ENCODE measurements around the gene TREML4.

TREML4 gene

DNA sequence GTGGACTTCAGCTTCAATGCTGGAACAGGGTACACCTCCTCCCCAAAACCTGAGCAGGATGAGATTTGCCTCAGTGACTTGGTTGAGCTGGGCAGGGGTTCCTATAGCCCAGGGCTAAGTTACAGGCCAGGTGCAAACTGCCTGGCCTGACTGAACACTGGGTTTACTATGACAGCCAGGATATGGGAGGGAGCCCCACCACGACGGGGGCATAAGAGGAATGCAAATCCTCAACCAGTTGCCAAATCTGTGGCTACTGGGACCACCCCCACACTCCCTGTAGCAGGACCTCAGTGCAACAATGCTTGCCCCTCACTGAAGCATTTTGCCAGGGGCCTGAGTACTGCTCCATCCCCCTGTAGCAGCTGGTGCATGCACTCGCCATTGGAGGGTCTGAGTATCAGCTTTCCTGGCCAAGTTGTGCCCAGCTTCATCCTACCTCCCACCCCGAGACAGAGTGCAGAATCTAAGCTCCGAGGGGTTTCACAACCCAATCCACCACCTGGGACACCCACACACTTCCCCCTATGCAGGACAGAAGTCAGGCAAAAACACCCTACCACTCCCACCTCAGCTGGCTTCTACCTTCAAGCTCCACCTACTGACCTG, 27.6 kb downstream of the TREML4 start:
- DNase-seq, result no peak

DNA sequence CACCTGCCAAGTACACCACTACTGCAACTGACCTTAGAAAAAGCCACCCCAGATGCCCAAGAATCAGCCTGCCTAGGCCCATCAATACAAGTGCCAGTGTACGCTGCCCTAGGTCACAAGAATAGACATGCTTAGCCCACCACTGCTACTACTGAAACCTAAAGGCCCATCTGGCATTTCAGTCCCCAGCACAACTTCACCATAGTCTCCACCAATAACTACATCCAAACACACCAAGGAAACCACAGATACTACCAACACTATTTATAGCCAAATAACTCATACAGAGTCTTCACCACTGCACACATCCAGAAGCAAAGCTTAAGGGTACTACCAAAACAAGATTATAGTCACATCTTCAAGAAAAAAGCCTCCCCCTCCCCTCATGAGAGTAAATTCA, 28.2 kb downstream of the TREML4 start:
- no peak for DNase-seq

DNA sequence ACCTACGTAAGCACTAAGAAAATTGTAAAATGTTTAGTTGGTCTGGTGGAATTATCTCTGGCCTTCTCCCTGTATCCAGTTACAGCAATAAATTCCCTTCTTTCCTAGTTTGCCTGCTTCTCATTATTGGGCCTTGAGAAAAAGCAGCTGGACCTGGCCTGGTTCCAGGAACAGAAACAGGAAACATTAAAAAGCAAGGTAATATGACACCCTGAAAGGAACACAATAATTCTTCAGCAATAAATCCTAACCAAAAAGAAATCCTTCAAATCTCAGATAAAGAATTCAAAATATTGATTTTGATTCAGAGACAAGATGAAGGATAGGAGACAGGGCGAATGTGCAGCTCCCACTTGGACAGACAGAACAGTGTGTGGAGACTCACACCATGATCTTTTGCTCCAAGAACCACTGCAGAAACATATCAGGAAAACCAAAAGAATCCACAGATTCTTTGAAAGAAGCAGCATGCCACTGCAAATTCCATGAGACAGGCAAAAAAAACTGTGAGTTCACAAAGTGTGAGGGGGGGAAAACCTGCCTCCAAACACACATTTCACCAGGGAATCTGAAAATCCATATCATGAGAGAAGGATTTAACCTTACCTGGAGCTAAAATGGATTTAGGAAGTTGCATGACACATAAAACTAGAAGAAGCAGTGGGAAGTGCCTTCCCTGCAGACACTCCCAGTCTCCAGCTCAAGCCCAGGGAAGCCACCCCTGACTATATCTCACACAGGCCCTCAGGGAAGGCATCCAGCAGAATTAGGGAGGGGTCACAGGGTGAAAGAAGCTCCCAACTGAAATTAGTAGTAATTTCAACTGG, 29.4 kb downstream of the TREML4 start:
- peak; percentile 15 for DNase-seq

DNA sequence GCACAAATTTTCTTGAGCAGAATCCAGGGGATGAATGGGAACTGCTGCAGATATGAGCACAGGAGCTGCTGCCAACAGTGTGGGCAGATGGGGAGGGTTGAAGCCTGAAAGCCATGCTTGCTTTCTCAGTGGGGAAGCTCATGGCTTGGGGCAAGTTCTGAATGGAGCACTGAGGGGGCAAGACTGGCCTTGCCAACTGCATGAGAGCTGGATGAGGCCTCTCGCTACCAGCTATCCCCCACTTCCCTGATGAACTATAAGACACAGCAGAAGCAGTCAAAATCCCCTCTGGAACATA, 30.0 kb downstream of the TREML4 start:
- no peak for DNase-seq

DNA sequence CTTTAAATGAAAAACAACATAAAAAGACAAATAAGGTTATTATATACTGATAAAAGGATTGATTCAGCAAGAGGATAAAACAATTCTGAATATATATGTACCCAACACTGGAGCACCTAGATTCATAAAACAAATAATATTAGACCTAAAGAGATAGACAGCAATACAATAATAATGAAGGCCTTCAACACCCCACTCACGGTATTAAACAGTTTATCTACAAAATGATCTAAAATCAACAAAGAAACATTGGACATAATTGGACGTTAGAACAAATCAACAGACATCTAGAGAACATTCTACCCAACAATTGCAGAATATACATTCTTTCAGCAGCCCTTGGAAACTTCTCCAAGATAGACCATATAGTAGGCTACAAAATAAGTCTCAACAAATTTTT, 34.3 kb downstream of the TREML4 start:
- no peak for DNase-seq

DNA sequence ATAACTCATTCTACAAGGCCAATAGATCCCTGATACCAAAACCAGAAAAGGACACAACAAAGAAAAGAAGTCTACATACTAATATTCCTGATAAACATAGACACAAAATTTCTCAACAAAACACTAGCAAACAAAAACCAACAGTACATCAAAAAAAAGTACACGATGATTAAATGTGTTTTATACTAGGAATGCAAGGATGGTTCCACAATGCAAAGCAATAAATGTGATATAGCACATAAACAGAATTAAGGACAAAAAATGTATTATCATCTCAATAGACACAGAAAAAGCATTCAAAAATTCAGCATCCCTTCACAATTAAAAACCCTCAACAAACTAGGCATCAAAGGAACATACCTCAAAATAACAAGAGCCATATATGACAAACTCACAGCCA, 35.1 kb downstream of the TREML4 start:
- no peak for DNase-seq

DNA sequence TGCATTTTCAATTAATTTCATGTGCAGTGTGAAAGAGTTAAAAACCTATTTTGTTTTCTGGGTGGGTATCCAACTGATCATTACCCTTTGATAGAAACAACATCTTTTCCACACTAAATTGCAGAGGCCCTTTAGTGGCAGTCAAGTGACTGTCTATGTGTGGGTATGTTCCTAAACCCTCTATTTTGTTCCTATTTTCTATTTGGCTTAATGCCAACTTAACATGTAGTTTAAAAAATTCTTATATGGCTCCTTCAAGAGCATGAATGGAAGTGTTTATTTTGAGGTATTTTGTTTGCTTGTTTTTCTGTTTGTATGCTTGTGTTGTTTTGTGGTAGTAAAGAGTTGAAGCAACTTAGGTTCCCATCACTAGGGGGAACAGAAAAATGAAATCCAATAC, 38.4 kb downstream of the TREML4 start:
- no peak for DNase-seq

DNA sequence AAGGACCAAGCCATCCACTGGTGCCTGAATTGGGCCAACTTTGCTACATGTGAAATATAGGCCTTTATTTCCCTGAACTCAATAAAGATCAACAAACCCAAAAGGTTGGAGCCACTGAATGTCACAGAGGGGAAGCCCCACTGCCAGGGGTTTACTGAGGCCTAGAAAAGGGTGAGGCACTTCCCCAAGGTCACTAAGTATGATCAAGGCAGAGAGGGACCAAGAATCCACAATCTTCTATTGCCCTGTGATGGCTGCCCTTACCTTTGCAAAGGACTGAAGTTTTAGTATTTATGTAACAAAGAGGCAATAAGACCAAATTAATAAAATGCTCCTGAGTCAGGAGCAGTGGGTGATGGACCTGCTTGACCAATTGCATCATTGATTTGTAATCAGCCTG, 40.3 kb downstream of the TREML4 start:
- no peak for DNase-seq

DNA sequence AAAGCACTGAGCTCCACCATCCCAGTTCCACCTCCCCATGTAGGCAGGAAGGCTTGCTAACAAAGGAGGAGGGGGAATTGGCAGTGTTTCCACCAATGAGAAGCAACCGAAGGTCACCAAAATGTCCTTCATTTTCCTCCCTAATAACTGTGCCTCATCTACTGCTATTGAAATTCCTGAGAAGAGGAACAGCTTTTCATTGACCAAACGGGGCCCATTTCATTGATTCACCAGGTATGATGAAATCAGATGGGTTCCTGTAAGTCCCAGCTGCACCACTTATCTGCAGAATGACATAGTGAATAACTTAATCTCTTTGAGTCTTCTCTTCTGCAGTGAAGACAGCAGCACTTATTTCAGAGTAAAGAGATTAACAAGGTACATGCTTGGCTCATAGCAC, 41.0 kb downstream of the TREML4 start:
- DNase-seq, result no peak

DNA sequence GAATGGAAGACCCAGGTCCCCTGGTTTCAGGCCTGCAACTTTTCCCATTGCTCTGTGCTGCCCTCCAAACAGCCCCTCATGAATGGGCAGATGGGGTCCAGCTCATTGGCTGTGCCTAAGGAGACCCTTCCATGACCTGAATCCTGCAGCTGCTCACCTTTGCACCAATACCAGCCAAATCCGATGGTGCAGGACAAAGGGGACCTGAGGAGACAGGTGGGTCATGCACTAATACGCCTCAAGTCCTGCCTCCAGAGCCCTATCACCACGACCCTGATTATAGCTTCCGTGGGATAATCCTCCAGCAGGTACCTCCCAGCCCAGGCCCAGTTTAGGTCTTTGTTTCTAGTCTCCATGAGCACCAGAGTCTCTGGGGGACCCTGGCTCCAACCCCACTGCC, 41.6 kb downstream of the TREML4 start:
- DNase-seq, result no peak

DNA sequence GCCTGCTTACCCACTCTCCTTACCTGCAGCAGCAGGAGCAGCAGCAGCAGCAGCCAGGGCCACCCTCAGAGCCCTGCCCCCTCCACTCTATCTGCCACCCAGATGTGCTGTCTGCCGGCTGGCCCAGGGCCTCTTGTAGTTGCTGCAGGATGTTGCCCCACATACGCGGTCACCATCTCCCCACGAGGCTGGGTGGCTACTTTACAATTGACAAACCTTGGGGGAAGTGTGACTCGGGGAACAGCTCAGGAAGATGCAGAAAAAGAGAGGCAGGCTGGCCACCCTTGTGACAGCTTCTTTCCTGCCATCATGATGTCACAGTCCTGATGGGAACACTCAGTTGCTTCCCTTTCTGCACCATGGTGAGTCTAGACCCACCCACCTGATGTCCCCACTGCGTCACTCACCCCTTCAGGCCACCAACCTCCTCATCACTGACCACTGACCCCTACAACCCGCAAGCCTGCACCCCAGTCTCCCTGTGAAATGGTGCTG, 43.8 kb downstream of the TREML4 start:
- DNase-seq, result no peak

DNA sequence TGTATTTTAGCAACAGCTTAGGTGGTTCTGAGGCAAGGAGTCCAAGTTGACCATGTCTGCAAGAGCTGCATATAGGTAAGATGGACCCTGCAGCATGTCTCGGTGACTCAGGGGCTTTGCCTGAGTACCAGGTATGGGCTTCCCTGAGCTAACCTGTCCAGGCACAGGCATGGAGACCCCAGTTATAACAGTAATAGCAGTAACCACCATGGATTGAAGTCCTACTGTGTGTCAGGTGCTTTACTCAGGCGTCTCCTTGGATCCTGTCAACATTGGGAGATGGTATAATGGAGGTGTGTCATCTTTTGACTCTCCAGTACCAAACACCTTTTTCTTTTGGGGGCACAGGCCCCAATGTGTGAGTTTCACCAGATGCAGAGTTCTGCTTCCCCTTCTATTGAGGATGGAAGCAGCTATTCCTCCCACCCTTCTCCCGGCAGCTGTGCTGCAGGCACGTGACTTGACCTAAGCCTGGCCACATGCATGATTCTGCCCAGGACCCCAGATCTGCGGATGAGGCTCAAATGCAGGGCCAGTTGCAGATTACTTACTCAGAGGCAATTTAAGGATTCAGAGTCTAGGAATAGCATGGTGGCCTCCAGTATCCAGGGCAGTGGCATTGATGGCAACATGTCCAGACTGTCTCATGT, 44.6 kb downstream of the TREML4 start:
- no peak for DNase-seq

DNA sequence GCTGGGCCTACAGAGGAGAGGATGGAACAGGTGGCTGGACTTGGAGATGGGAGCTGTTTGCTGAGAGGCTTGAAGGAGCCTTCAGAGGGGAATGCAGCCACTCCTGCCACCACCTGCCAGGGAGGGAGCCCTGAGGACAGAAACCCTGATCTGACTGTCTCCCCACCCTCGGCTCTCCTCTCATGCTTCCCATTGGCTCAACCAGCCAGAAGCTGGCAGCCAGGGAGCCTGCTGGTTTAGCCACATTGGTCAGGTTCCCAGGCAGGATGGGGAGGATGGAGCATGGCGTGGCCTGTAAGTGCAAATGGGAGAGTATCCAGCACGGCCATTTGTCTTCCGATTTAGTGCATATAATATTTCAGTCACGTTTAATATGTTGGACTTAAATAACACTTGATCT, 45.6 kb downstream of the TREML4 start:
- DNase-seq, result peak; percentile 46

DNA sequence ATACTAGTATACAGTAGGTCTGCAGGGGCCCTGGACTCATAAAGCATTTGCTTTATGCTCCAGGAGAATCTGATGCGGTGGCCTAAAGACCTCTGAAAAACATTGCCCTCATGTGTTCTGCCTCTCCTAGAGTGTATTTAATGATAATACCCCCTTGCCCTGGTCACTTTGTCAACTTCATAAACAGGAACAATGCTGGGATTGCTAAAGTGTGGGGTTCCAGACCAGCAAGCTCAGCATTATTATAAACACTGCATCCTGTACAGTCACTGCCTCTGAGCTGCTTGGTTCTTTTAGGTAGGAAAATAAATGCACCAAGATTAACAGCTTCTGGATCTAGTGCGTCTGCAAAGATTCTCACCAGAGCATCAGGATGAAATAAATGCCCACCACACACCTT, 46.1 kb downstream of the TREML4 start:
- DNase-seq, result no peak

DNA sequence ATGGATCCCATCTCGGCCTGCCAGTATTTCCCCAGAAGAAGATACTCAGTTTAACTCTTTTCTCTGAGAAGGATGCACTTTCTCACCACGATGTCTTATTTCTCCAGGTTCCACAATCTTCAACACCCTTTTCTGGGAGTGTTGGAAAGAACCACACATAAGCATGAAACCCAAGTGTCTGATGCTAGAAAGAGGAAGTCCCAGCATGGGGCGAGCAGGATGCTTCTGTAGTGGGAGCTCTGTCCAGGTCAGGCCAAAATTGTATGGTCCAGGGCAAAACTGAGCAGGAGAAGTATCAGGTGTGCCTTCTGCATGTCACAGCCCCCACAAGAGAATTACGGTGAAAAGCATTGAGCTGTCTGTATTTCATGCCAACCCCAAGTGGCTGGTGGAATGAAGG, 47.3 kb downstream of the TREML4 start:
- no peak for DNase-seq

DNA sequence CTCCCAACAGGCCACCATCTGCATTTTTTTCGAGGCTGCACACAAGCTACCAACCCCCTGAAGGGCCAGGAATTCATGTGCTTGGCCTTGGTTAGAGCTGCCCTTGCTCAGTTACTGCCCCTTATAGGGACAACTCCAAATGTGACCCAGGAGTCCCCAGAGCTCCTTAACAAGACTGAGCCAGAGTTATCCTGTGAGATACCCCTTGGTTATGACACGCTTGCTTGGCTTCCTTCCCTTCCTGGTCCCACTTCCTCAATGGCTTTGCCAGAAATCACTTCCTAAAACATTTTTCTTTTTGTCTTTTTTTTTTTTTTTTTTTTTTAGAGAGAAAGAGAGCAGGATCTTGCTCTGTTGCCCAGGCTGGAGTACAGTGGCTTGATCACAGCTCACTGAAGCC, 49.5 kb downstream of the TREML4 start:
- DNase-seq, result no peak

DNA sequence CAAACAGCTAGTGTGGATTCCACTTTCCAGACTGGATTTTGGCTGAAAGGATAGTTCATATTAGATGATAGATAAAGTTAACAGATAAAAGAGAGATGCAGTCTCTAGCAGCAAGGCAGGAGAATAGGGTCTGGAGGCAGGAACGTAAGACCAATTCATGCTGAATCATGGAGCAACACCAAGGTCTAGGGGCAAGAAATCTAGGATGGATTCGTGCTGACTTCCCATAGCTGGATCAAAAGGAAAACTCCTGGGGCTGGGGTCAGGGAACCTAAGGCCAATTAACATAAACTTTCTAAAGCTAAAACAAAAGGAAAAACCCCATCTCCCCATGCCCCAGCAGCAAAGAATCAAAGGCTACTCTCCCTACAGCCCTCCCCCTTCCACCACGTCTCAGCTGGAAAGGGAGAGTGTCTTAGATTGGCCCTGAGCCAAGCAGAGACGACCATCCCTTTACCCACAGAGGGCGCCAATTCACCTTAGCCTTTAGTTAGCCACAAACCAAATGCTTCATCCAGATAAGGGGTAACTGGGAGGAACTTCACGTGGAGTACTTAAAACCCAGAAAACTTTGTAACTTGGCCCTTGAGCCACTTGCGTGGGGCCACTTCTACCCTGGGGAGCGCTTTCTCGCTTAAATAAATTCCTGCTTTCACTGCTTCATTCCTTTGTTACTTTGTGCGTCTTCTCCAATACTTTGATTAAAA, 50.7 kb downstream of the TREML4 start:
- DNase-seq, result peak; percentile 91

DNA sequence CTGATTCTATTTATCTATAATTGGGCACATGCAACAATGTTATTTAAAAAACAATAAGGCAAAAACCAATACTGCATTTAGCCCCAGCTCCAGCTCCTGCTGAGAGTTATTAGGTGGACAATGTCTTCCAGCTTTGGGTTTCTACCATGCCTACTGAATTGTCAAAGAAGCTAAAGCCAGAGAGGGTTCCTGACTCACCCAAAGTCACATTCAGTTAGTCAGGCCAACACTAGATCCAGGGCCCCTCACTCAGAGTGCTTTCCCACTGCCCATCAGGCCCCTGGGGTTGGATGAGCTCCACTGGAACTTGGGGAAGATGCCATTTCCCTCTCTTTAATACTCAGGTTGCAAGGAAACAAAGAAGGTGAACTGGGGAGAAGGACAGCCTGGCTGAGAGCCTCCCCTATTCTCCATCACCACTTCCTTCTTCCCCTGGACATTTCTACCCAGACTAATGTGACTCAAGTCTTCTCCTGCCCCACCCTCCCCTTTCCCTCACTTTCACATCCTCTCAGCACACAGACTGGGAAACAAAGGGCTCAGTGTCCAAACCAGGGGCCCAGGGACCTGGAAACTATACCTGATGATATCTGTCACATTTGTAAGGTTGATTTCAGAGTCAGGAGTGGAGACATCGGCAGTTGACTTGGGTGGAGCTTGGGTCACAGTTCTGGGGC, 52.4 kb downstream of the TREML4 start:
- DNase-seq, result no peak

DNA sequence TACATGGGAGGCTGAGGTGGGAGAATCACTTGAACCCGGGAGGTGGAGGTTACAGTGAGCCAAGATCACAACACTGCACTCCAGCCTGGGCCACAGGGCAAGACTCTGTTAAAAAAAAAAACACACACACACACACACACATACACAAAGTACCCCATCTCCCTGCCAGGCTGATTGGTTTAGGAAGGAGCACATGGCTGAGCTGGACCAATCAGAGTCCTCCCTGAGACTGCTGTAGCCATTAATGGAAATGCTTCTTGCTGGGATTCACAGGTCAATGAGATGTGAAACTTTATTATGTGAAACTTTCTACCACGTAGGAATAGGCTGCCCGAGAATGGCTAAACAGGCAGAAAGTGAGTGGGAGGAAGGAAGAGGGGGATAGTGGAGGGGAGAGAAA, 55.5 kb downstream of the TREML4 start:
- no peak for DNase-seq

DNA sequence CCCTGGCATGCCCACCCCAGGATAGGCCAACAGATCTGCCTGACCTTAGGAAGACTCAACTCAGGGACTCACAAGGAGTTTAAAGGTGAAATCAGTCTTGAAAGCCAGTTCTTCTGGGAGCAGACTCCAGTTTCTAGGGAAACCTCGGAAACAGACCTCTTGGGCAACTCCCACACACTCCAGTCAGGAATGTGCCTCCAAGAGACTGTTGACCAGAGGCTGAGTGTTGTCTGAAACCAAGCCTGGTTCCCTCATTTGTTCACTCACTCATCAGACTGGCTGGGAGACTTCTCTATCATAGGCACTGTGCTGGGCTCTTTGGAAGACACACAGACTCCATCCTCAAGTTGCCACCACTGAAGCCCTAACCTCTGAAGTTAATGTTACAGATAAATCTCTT, 56.6 kb downstream of the TREML4 start:
- no peak for DNase-seq

DNA sequence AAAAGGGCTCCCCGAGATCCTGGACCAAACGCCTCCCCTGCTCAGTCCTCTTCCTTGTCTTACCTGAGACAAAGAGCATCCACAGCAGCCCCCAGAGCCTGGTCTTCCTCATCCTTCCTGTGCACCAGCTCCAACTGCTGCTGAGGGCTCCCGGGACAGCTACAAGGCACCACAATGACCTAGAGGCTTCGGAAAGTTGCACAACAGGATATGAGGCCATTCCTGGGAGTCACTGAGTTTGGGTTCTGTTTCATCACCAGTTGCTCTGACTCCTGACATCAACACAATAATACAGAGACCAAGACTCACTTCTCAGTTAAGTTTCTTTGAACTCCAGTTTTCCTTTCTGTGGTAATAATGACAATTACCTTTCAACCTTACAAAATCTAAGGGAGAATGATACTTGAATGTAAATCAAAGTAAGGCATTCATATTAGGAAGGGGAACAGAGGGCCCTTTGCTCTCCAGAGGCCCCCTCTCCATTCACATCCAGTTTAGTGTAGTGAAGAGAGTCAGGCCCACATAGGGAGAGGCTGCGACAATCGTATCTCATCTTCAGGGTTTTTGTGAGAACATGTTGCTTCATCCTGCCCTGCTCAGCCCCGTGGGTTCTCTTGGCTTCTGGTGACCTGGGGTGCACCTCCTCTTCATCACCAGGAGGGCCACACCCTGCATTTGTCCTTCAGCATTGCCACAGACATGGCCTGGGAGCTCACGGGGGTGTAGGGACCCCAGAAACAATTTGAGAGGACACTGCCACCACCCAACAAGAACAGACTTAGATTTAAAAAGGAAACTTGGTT, 58.6 kb downstream of the TREML4 start, which contains the start of gene TREM1:
Gene TREM1 (minus strand): TSS at position 139 of the 803 bp plus-strand sequence. CDS start 27 bp downstream, at position 112.
- DNase-seq, result peak; percentile 36

Measured in NCI-H510A (cell line).